Measurements from ENCODE around the gene ATL1. TPM values are rescaled to one million over a fixed set of nuclear protein-coding genes. Genes with fewer than 3 reads are reported as not detected.

ATL1 gene
- total RNA-seq, 2 donors from 2014 or later, result 0.62 to 1.8 TPM

DNA sequence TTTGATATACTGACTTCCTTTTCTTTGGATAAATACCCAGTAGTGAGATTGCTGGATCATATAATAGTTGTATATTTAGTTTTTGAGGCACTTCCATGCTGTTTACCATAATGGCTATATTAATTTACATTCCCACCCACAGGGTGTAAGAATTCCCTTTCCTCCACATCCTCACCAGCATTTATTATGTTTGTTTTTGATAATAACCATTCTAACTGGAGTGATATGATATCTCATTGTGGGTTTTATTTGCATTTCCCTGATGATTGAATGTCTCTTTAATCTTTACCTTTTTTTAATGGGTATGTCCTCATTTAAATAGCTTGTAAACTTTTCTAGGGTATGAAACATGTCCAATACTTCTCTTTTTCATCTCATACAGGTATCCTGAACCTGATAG lies 119.7 kb downstream of the ATL1 start:
- H3K27me3 Mint-ChIP-seq, result peaks cover 14 to 15% of the 10 kb centered on the region in 2 donors
- H3K4me3 Mint-ChIP-seq, result no peak overlapping the region
- peaks cover 7 to 16% of the 10 kb centered on the region in 2 donors for H3K4me1 Mint-ChIP-seq (ENCODE audit: low read depth in 2 of 2)
- no peaks in the 10 kb centered on the region for H3K9me3 Mint-ChIP-seq
- ATAC-seq, result no peak
- no peaks in the 10 kb centered on the region for H3K36me3 Mint-ChIP-seq
- no peak for DNase-seq (ENCODE audit: low spot score)
- H3K27ac Mint-ChIP-seq, result no peak overlapping the region

Other genes starting within 250 kb of the ATL1 start
- 10 to 100 TPM; 14.2 to 15.4 TPM for gene L2HGDH, start 247.9 kb upstream of the ATL1 start, total RNA-seq
- gene DMAC2L, start 247.8 kb upstream of the ATL1 start, total RNA-seq, result 10 to 100 TPM; 14.9 to 16.6 TPM
- gene CDKL1, start 163.3 kb upstream of the ATL1 start, total RNA-seq, result 1 to 10 TPM; 2.3 to 7.3 TPM
- gene MAP4K5, start 27.6 kb upstream of the ATL1 start, total RNA-seq, result 10 to 100 TPM; 48.7 to 59.3 TPM
- gene SAV1, start 108.2 kb downstream of the ATL1 start, total RNA-seq, result 1 to 10 TPM; 7.5 to 9.4 TPM

Measured in natural killer cell treated with Interleukin-12 subunit alpha and Interleukin-12 subunit beta and Interleukin-15 and Interleukin-18, amount 100 ng/mL, for 72 hours (primary cell).